ENCODE measurements around the gene HDAC4. TPM values are rescaled to one million over a fixed set of nuclear protein-coding genes. Genes with fewer than 3 reads are reported as not detected.

HDAC4 gene
- total and polyA plus RNA-seq, 2 of the 8 experiments (the other 6 are each of a cell fraction or from before 2014, with no cell fraction given), result 15.4 to 31.5 TPM

- H2BK5ac ChIP-seq (ENCODE audit: low read depth, low read length), result no peak overlapping the region
- no peak overlapping the region for H3K4me3 ChIP-seq (ENCODE audit: extremely low read depth in 1 of 4, insufficient read depth in 2 of 4, low read depth in 3 of 4, low read length in 4 of 4)
- FAIRE-seq (no peak), DNase-seq (ENCODE audit: low read depth in 1 of 2, low spot score in 2 of 2) (no peak)
- H3K4ac ChIP-seq (replicated peaks; ENCODE audit: insufficient read length, low read depth, low read length), result no peak overlapping the region
- POLR2A ChIA-PET (ENCODE audit: partially characterized antibody), result interaction anchor here (1.0 kb wide), 1 partner anchor 50 kb away, joined by 3 read pairs; no protein-coding TSS in a partner anchor
- no peaks in the 10 kb centered on the region for H3K79me2 ChIP-seq (ENCODE audit: control insufficient read depth in 1 of 2, insufficient read depth in 2 of 2, low read length in 2 of 2)
- H2BK15ac ChIP-seq (ENCODE audit: low read length), result no peak overlapping the region
- no peak overlapping the region; the same call in 1 of the 2 replicates for H3K18ac ChIP-seq (ENCODE audit: extremely low read depth, low read length)
- no peak overlapping the region for H3K14ac ChIP-seq (ENCODE audit: insufficient read length)
- no peak overlapping the region for H3K23ac ChIP-seq (ENCODE audit: insufficient read length)
- no peaks in the 10 kb centered on the region for H3K4me1 ChIP-seq (replicated peaks in 1 of 4; ENCODE audit: control insufficient read depth in 3 of 4, insufficient read depth in 4 of 4, low read length in 3 of 4)
- H3K27me3 ChIP-seq (replicated peaks in 1 of 4; ENCODE audit: control insufficient read depth in 3 of 4, extremely low read depth in 1 of 4, insufficient read depth in 3 of 4, low read length in 3 of 4), result no peaks in the 10 kb centered on the region
- no peak overlapping the region for H4K8ac ChIP-seq (ENCODE audit: extremely low read depth, insufficient read depth, low read length)
- no peaks in the 10 kb centered on the region for H3K9me3 ChIP-seq (ENCODE audit: insufficient read depth in 2 of 2, low read depth in 1 of 2, low read length in 1 of 2)
- no peak overlapping the region for H3K56ac ChIP-seq (replicated peaks; ENCODE audit: insufficient read length, low read depth, low read length)
- 93% methylated on average over 19 of the region's 19 CpGs; no CpG with 5 or more reads in 1 of the 2 experiments for WGBS, 2 experiments (ENCODE audit: extremely low coverage in 1 of 2, insufficient coverage in 1 of 2, insufficient read length in 1 of 2, insufficient replicate concordance in 2 of 2, low coverage in 1 of 2, low lambda C conversion rate in 2 of 2, missing lambda C conversion rate in 1 of 2)
- CTCF ChIA-PET (ENCODE audit: partially characterized antibody), result interaction anchor here (0.6 to 1.5 kb wide), 2 partner anchors 18 to 47 kb away, joined by 3 to 4 read pairs; no protein-coding TSS in a partner anchor
- H3K27ac ChIP-seq (ENCODE audit: low read depth, low read length), result no peak overlapping the region
- no peak overlapping the region for H2BK20ac ChIP-seq (ENCODE audit: low read length)
- H3K9ac ChIP-seq (replicated peaks in 1 of 4; ENCODE audit: extremely low read depth in 1 of 4, low read depth in 3 of 4, low read length in 3 of 4), result no peak overlapping the region
- H3K23me2 ChIP-seq (ENCODE audit: low read depth, low read length), result no peaks in the 10 kb centered on the region
- H4K20me1 ChIP-seq (replicated peaks in 1 of 2; ENCODE audit: control insufficient read depth in 1 of 2, insufficient read depth in 2 of 2, low read length in 2 of 2), result no peaks in the 10 kb centered on the region
- H4K91ac ChIP-seq (replicated peaks; ENCODE audit: insufficient read length, low read length), result no peak overlapping the region
- H3K4me2 ChIP-seq (ENCODE audit: insufficient read depth in 1 of 2, low read depth in 2 of 2, low read length in 2 of 2), result no peak overlapping the region
- peaks cover 0 to 6% (median 3%) of the 10 kb centered on the region in 4 experiments; a peak in 4 of 8 replicates for H3K36me3 ChIP-seq (ENCODE audit: control insufficient read depth in 2 of 4, insufficient read depth in 4 of 4, low read length in 3 of 4)
- H3K79me1 ChIP-seq (ENCODE audit: low read depth, low read length), result no peaks in the 10 kb centered on the region
- H4K5ac ChIP-seq (ENCODE audit: insufficient read length, low read depth, low read length), result no peak overlapping the region
- H2BK12ac ChIP-seq (ENCODE audit: low read depth, low read length), result no peak overlapping the region
- H2AFZ ChIP-seq (ENCODE audit: low read length), result no peak overlapping the region
- H2BK120ac ChIP-seq (replicated peaks; ENCODE audit: low read depth, low read length), result no peak overlapping the region
- no peak overlapping the region for H2AK5ac ChIP-seq (ENCODE audit: low read depth, low read length)
- TF ChIP-seq SIRT6 (IDR thresholded peaks at IDR 0.05; ENCODE audit: low read length) (no peak), RAD21 (IDR thresholded peaks at IDR 0.05 in 1 of 2, conservative IDR thresholded peaks at IDR 0.05 in 1 of 2; ENCODE audit: low read depth in 2 of 2, low read length in 2 of 2) (no peak), MAX (IDR thresholded peaks at IDR 0.05) (no peak), BACH1 (IDR thresholded peaks at IDR 0.05; ENCODE audit: low read length) (no peak), CREB1 (IDR thresholded peaks at IDR 0.05) (no peak), TBP (IDR thresholded peaks at IDR 0.05; ENCODE audit: low read depth, low read length) (no peak), CHD2 (IDR thresholded peaks at IDR 0.05; ENCODE audit: low read length) (no peak), CEBPB (IDR thresholded peaks at IDR 0.05; ENCODE audit: low read depth, low read length) (no peak), SP4 (IDR thresholded peaks at IDR 0.05; ENCODE audit: low read length) (no peak), HDAC6 (IDR thresholded peaks at IDR 0.05; ENCODE audit: low read depth, low read length) (no peak), BRCA1 (IDR thresholded peaks at IDR 0.05; ENCODE audit: low read depth, low read length) (no peak), GABPA (IDR thresholded peaks at IDR 0.05; ENCODE audit: borderline replicate concordance, insufficient read depth, low read length) (no peak)
- TF ChIP-seq, protein P1, sequence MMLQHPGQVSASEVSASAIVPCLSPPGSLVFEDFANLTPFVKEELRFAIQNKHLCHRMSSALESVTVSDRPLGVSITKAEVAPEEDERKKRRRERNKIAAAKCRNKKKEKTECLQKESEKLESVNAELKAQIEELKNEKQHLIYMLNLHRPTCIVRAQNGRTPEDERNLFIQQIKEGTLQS (IDR thresholded peaks at IDR 0.05; ENCODE audit: insufficient read depth, low read depth, low read length), result no peak
Observed at GRCh38 chr2:239165206-239165831, 235.5 kb downstream of the HDAC4 start.

Measured in H1 (cell line).